Gastrocnemius medialis (tissue), 4 donors: ENCODE measurements around the gene PPP6R2. TPM values are rescaled to one million over a fixed set of nuclear protein-coding genes. Genes with fewer than 3 reads are reported as not detected.
A peak's percentile ranks its signal among the peaks of the same experiment; 100 is the strongest.

ENCODE experiments used
- ATAC-seq, 2 donors: fragments of 150-250 bp; one replicate each; pipeline ENCODE4 v1.9.1; 2016
- DNase-seq, 2 donors: peaks; one replicate each; pipeline ENCODE4 v3.0.0-alpha.2; 2019
- H3K27ac ChIP-seq, 4 donors: fragments of 200-600 bp; sonication (generic); 1 replicate in 1 of 4; 2 replicates in 3 of 4; pipeline ENCODE4 v1.5.1; 2016 to 2018; ENCODE audit warnings: mild to moderate bottlenecking in 2 of 4, moderate library complexity in 1 of 4
- H3K27me3 ChIP-seq, 3 donors: fragments of 200-600 bp; sonication (generic) in 2 of 3; 1 replicate in 1 of 3; 2 replicates in 2 of 3; pipeline versions ENCODE4 v1.5.1 to v1.6.0; 2016 to 2019; ENCODE audit warnings: mild to moderate bottlenecking in 1 of 3, moderate library complexity in 1 of 3
- H3K36me3 ChIP-seq, 2 donors: fragments of 200-600 bp; sonication (generic) in 1 of 2; one replicate each; pipeline ENCODE4 v1.5.1; 2017 to 2018
- H3K4me1 ChIP-seq, 2 donors: fragments of 200-600 bp; sonication (generic) in 1 of 2; one replicate each; pipeline ENCODE4 v1.5.1; 2016 to 2017; ENCODE audit warnings: mild to moderate bottlenecking in 2 of 2
- H3K4me3 ChIP-seq, 4 donors: fragments of 200-600 bp; sonication (generic) in 3 of 4; 1 replicate in 1 of 4; 2 replicates in 3 of 4; pipeline ENCODE4 v1.5.1; 2016 to 2019; ENCODE audit warnings: mild to moderate bottlenecking in 2 of 4
- H3K9me3 ChIP-seq, 3 donors: fragments of 200-600 bp; sonication (generic) in 2 of 3; 1 replicate in 1 of 3; 2 replicates in 2 of 3; pipeline ENCODE4 v1.5.1; 2016 to 2019
- CTCF ChIP-seq, 5 experiments: fragments of 450-650 bp in 3 of 5; fragments of 200-600 bp in 2 of 5; sonication (generic) in 2 of 5; IDR thresholded peaks in 4 of 5; conservative IDR thresholded peaks in 1 of 5; 1 replicate in 4 of 5; 2 replicates in 1 of 5; pipeline ENCODE4 v1.5.1; 2016 to 2019; ENCODE audit warnings: antibody characterized with exemption in 5 of 5, mild to moderate bottlenecking in 3 of 5, moderate library complexity in 3 of 5
- POLR2A ChIP-seq, 2 donors: fragments of 450-650 bp; IDR thresholded peaks; one replicate each; pipeline ENCODE4 v1.6.1; 2017; ENCODE audit warnings: antibody characterized with exemption in 2 of 2, mild to moderate bottlenecking in 2 of 2, moderate library complexity in 2 of 2
- in situ Hi-C, 4 donors: fragments of 200-750 bp; cut with MboI; loops; one replicate each; pipeline versions ENCODE4 v1.15.0 to v1.8.0; 2017; ENCODE audit warnings: low sequenced_read_pairs in 4 of 4
- intact Hi-C: fragments of 100-400 bp; cut with DNase I; formaldehyde crosslinking; loops from one replicate; pipeline ENCODE4 v1.15.1; 2023; ENCODE audit warnings: low total_unique reads
- total RNA-seq, 4 donors: library from RNA; depleted of rRNA; stranded (reverse); fragments of >200 nt; gene quantifications; one replicate each; pipeline versions ENCODE4 v1.1.0 to v1.2.3, GENCODE V29; 2016

The PPP6R2 gene
- total RNA-seq, 4 donors from 2014 or later, result 55.7 to 96.2 (median 74.1) TPM

- no peak for TF ChIP-seq CTCF (IDR thresholded peaks at IDR 0.05 in 4 of 5, conservative IDR thresholded peaks at IDR 0.05 in 1 of 5)
- TF ChIP-seq POLR2A (IDR thresholded peaks at IDR 0.05), result no peak
- Histone ChIP-seq H3K4me1 (no peaks in the 10 kb centered on the region), H3K27me3 (peaks cover 39 to 47% (median 45%) of the 10 kb centered on the region in 3 donors), H3K9me3 (no peaks in the 10 kb centered on the region), H3K36me3 (no peaks in the 10 kb centered on the region), H3K27ac (no peak within 1 kb of the TSS), H3K4me3 (peak within 1 kb of the TSS in 3 of 4 donors; percentile 19 to 35 (median 31))
- intact Hi-C loops (no loop called here), in situ Hi-C loops (no loop called here)
- DNase-seq (no peak), ATAC-seq (no peak)
Observed at GRCh38 chr22:50481440-50482106, 138.4 kb downstream of the PPP6R2 start, which contains the start of gene ADM2. Gene ADM2 (plus strand): TSS chr22:50481543. CDS start chr22:50481848, 305 bp downstream.

GRCh38 chr22:50482107-50483074 lies 139.3 kb downstream of the PPP6R2 start:
- TF ChIP-seq CTCF (IDR thresholded peaks at IDR 0.05 in 4 of 5, conservative IDR thresholded peaks at IDR 0.05 in 1 of 5) (no peak), POLR2A (IDR thresholded peaks at IDR 0.05) (no peak)
- ATAC-seq (no peak), DNase-seq (no peak)
- H3K4me1 ChIP-seq, result no peaks in the 10 kb centered on the region
- no peaks in the 10 kb centered on the region for H3K9me3 ChIP-seq
- H3K27me3 ChIP-seq, result peaks cover 39 to 47% (median 45%) of the 10 kb centered on the region in 3 donors
- H3K36me3 ChIP-seq, result no peaks in the 10 kb centered on the region
- H3K27ac ChIP-seq, result no peak overlapping the region
- H3K4me3 ChIP-seq, result no peak overlapping the region
- in situ Hi-C loops, result no loop called here
- intact Hi-C loops, result no loop called here

GRCh38 chr22:50483106-50483505 lies 140.0 kb downstream of the PPP6R2 start:
- TF ChIP-seq CTCF (IDR thresholded peaks at IDR 0.05 in 4 of 5, conservative IDR thresholded peaks at IDR 0.05 in 1 of 5), result no peak
- TF ChIP-seq POLR2A (IDR thresholded peaks at IDR 0.05), result no peak

GRCh38 chr22:50483556-50483955 lies 140.4 kb downstream of the PPP6R2 start:
- intact Hi-C loops, result no loop called here
- Histone ChIP-seq H3K4me1 (no peaks in the 10 kb centered on the region), H3K27ac (no peak overlapping the region), H3K27me3 (peaks cover 39 to 47% (median 45%) of the 10 kb centered on the region in 3 donors), H3K9me3 (no peaks in the 10 kb centered on the region), H3K36me3 (no peaks in the 10 kb centered on the region), H3K4me3 (no peak overlapping the region)
- in situ Hi-C loops, result no loop called here
- DNase-seq (no peak), ATAC-seq (no peak)
- TF ChIP-seq POLR2A (IDR thresholded peaks at IDR 0.05), result no peak

More at GRCh38 chr22:50483106-50483505, 140.0 kb downstream of the PPP6R2 start:
- Histone ChIP-seq H3K4me3 (no peak overlapping the region), H3K27ac (no peak overlapping the region), H3K4me1 (no peaks in the 10 kb centered on the region), H3K36me3 (no peaks in the 10 kb centered on the region), H3K27me3 (peaks cover 39 to 47% (median 45%) of the 10 kb centered on the region in 3 donors), H3K9me3 (no peaks in the 10 kb centered on the region)
- ATAC-seq, result no peak
- DNase-seq, result no peak
- intact Hi-C loops (no loop called here), in situ Hi-C loops (no loop called here)
